Breast epithelium (tissue), 4 donors: Measurements from ENCODE around the gene MAST4. TPM values are rescaled to one million over a fixed set of nuclear protein-coding genes. Genes with fewer than 3 reads are reported as not detected.

Experiments used
- DNase-seq, 2 donors: peaks; one replicate each; pipeline ENCODE4 v3.0.0-alpha.2; 2019; ENCODE audit warnings: low spot score in 2 of 2
- H3K27ac ChIP-seq, 2 donors: fragments of 200-600 bp; sonication (generic) in 1 of 2; one replicate each; pipeline ENCODE4 v1.5.1; 2016 to 2019; ENCODE audit warnings: mild to moderate bottlenecking in 1 of 2
- H3K27me3 ChIP-seq, 2 donors: fragments of 200-600 bp; sonication (generic) in 1 of 2; one replicate each; pipeline versions ENCODE4 v1.5.1 to v1.6.0; 2017 to 2019; ENCODE audit warnings: control low read depth in 1 of 2, mild to moderate bottlenecking in 1 of 2
- H3K36me3 ChIP-seq: fragments of 200-600 bp; one replicate; pipeline ENCODE4 v1.5.1; 2019
- H3K4me1 ChIP-seq, 2 donors: fragments of 200-600 bp; sonication (generic); one replicate each; pipeline ENCODE4 v1.5.1; 2016 to 2019; ENCODE audit warnings: control low read depth in 1 of 2
- H3K4me3 ChIP-seq, 3 donors: fragments of 200-600 bp; sonication (generic); 1 replicate in 2 of 3; 2 replicates in 1 of 3; pipeline ENCODE4 v1.5.1; 2016 to 2019; ENCODE audit warnings: mild to moderate bottlenecking in 3 of 3, moderate library complexity in 2 of 3
- H3K9me3 ChIP-seq, 2 donors: fragments of 200-600 bp; sonication (generic) in 1 of 2; one replicate each; pipeline ENCODE4 v1.5.1; 2016 to 2019; ENCODE audit warnings: control low read depth in 1 of 2
- POLR2A ChIP-seq: fragments of 450-650 bp; IDR thresholded peaks from one replicate; pipeline ENCODE4 v1.6.1; 2016; ENCODE audit warnings: antibody characterized with exemption, mild to moderate bottlenecking, moderate library complexity
- POLR2AphosphoS5 ChIP-seq, 3 donors: sonication (generic); formaldehyde crosslinking; IDR thresholded peaks; one replicate each; pipeline ENCODE4 v1.6.1; 2017; ENCODE audit warnings: antibody characterized with exemption in 3 of 3
- intact Hi-C: fragments of 100-400 bp; cut with DNase I; formaldehyde crosslinking; loops from one replicate; pipeline ENCODE4 v1.15.1; 2023; ENCODE audit warnings: low total_unique reads
- total RNA-seq, 3 donors: library from RNA; depleted of rRNA; stranded (reverse); fragments of >200 nt; gene quantifications; one replicate each; pipeline ENCODE4 v1.1.0, GENCODE V29; 2016
- TF ChIP-seq, protein P1 (sequence below), 3 donors: fragments of 450-650 bp; IDR thresholded peaks; one replicate each; pipeline ENCODE4 v1.5.1; 2016 to 2017; ENCODE audit warnings: antibody characterized with exemption in 3 of 3, mild to moderate bottlenecking in 3 of 3, moderate library complexity in 3 of 3

MAST4 gene
- total RNA-seq, 3 donors from 2014 or later: 28.0 to 61.5 (median 50.1) TPM

DNA sequence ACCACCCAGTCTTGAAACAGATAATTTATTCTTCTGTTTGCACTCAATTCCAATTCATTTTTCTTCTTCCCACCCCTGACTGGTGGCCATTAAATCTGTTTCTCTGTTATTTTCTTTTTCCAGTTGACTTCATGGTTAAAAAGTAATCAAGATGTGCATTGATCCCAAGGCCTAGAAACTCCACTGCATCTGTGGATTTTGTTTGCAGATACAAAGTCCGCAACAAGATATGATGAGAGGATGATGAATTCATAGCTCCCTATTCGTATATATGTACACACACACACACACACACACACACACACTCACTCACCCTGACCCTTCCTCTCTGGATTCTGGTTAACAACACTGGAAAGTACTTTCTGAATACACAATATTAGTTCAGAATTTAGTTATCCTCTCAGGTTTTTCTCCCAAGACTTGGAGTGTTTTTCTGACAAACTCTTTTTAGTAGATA is 548.0 kb downstream of the MAST4 start:
- TF ChIP-seq POLR2AphosphoS5 (IDR thresholded peaks at IDR 0.05) (no peak), POLR2A (no peak)
- TF ChIP-seq, protein P1, sequence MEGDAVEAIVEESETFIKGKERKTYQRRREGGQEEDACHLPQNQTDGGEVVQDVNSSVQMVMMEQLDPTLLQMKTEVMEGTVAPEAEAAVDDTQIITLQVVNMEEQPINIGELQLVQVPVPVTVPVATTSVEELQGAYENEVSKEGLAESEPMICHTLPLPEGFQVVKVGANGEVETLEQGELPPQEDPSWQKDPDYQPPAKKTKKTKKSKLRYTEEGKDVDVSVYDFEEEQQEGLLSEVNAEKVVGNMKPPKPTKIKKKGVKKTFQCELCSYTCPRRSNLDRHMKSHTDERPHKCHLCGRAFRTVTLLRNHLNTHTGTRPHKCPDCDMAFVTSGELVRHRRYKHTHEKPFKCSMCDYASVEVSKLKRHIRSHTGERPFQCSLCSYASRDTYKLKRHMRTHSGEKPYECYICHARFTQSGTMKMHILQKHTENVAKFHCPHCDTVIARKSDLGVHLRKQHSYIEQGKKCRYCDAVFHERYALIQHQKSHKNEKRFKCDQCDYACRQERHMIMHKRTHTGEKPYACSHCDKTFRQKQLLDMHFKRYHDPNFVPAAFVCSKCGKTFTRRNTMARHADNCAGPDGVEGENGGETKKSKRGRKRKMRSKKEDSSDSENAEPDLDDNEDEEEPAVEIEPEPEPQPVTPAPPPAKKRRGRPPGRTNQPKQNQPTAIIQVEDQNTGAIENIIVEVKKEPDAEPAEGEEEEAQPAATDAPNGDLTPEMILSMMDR (IDR thresholded peaks at IDR 0.05): no peak
- Histone ChIP-seq H3K36me3 (no peaks in the 10 kb centered on the region), H3K27ac (no peak overlapping the region), H3K4me1 (no peaks in the 10 kb centered on the region), H3K4me3 (no peak overlapping the region), H3K9me3 (no peaks in the 10 kb centered on the region), H3K27me3 (no peaks in the 10 kb centered on the region)
- intact Hi-C loops: no loop called here
- DNase-seq: no peak

DNA sequence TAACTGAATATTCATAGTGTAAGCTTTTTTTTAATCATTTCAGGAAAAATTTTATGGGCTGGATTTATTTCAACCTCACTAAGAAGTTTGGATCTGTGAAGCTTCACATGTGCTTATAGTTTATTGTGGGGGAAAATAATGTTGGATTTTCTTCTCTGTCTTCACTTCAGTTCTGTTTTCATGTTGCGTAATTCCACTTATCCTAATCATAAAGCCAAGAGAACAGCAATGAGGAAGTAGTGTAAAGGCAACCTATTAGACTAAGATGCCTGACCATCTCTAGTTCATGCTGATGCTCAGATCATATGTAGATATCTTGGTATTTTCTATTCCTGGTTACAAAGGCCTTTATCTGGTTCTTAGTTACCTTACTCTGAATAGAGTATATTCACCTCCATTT is 550.4 kb downstream of the MAST4 start:
- no peak for DNase-seq
- no peak overlapping the region for H3K27ac ChIP-seq
- no peak overlapping the region for H3K4me3 ChIP-seq
- no peaks in the 10 kb centered on the region for H3K27me3 ChIP-seq
- H3K9me3 ChIP-seq: no peaks in the 10 kb centered on the region
- H3K36me3 ChIP-seq: no peaks in the 10 kb centered on the region
- no peaks in the 10 kb centered on the region for H3K4me1 ChIP-seq
- intact Hi-C loops: no loop called here
- TF ChIP-seq POLR2AphosphoS5 (IDR thresholded peaks at IDR 0.05): no peak
- no peak for TF ChIP-seq POLR2A
- TF ChIP-seq, protein P1 (IDR thresholded peaks at IDR 0.05): no peak

DNA sequence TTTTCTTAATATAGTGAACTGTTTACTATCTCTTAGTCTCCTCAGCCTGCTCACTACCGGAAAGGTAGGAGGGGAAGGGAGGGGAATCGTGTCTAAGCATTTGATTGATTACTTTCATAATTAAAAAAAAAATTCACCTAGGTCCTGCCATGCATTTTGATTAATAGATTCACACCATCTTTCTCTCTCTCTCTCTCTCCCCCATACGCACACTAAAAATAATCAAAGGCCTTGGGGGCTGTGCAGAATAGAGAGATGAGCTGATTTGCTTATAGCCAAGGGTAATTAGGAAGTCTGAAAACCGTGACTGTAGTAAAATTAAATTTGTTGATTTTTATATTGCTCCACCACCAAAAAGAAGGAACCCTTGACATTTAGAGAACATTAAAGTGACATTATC is 550.8 kb downstream of the MAST4 start:
- Histone ChIP-seq H3K27me3 (no peaks in the 10 kb centered on the region), H3K9me3 (no peaks in the 10 kb centered on the region), H3K36me3 (no peaks in the 10 kb centered on the region), H3K4me1 (no peaks in the 10 kb centered on the region), H3K4me3 (no peak overlapping the region), H3K27ac (no peak overlapping the region)
- DNase-seq: no peak
- intact Hi-C loops: no loop called here
- TF ChIP-seq, protein P1 (IDR thresholded peaks at IDR 0.05): no peak
- TF ChIP-seq POLR2A: no peak
- no peak for TF ChIP-seq POLR2AphosphoS5 (IDR thresholded peaks at IDR 0.05)

DNA sequence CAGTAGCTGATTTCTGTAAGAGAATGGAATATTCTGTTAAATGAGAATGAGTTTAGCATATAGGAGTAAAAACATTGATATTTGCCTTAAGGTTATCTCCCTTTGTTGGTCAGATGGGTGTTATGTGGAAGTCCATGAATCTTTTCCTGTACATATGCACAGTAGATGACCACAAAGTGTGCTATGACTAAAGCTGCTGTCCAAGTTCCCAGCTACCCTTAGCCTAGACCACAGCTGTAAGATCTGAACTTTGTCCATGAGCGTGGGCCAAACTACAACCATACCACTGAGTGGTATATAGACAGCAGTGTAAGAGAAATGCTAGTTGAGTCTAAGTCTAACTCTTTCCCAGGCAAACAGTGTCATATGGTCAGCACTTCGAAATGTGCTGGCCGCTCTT is 551.6 kb downstream of the MAST4 start:
- no peaks in the 10 kb centered on the region for H3K36me3 ChIP-seq
- intact Hi-C loops: no loop called here

More for the DNA sequence above, 551.6 kb downstream of the MAST4 start:
- no peaks in the 10 kb centered on the region for H3K9me3 ChIP-seq
- TF ChIP-seq POLR2A (no peak), POLR2AphosphoS5 (IDR thresholded peaks at IDR 0.05) (no peak)
- TF ChIP-seq, protein P1 (IDR thresholded peaks at IDR 0.05): no peak
- DNase-seq: no peak
- H3K4me1 ChIP-seq: no peaks in the 10 kb centered on the region
- H3K27me3 ChIP-seq: no peaks in the 10 kb centered on the region
- H3K4me3 ChIP-seq: no peak overlapping the region
- H3K27ac ChIP-seq: no peak overlapping the region
